Esophagus muscularis mucosa (tissue), 4 donors: Measurements from ENCODE around the gene ORC2.

Experiments
- CTCF ChIP-seq, 3 experiments: fragments of 200-600 bp in 2 of 3; fragments of 450-650 bp in 1 of 3; sonication (generic) in 2 of 3; IDR thresholded peaks; one replicate each; pipeline ENCODE4 v1.5.1; 2017 to 2019; ENCODE audit warnings: antibody characterized with exemption in 3 of 3, mild to moderate bottlenecking in 2 of 3, moderate library complexity in 1 of 3
- EP300 ChIP-seq: sonication (generic); formaldehyde crosslinking; IDR thresholded peaks from one replicate; pipeline ENCODE4 v1.6.1; 2017; ENCODE audit warnings: antibody characterized with exemption
- POLR2A ChIP-seq: fragments of 450-650 bp; IDR thresholded peaks from one replicate; pipeline ENCODE4 v1.6.1; 2017; ENCODE audit warnings: antibody characterized with exemption, moderate library complexity, mild to moderate bottlenecking, low read depth
- POLR2AphosphoS5 ChIP-seq, 2 donors: sonication (generic); formaldehyde crosslinking; IDR thresholded peaks; one replicate each; pipeline ENCODE4 v1.6.1; 2017; ENCODE audit warnings: antibody characterized with exemption in 2 of 2

GRCh38 chr2:200871151-200871550 lies 92.3 kb downstream of the ORC2 start:
- TF ChIP-seq CTCF (IDR thresholded peaks at IDR 0.05) (no peak), POLR2AphosphoS5 (IDR thresholded peaks at IDR 0.05) (no peak), EP300 (no peak), POLR2A (no peak)
